Activated T-cell treated with anti-CD3 and anti-CD28 coated beads, Interleukin-2, amount 50 U/mL, for 1 hour (primary cell): ENCODE results near the gene SLC16A4.
"Not testable (repeated sequence)": the region's sequence is repeated elsewhere in the genome, so short reads cannot be mapped to it uniquely, and the experiment has no call there.

ENCODE experiments used
- DNase-seq: peaks from one replicate; pipeline ENCODE4 v3.0.0-alpha.2; 2020

SLC16A4 gene

GRCh38 chr1:110407260-110408210, 16.7 kb upstream of the SLC16A4 start, which contains the start of gene LAMTOR5:
Gene LAMTOR5 (minus strand): TSS chr1:110407694. CDS start chr1:110407620, 74 bp downstream.
- peak; percentile 89 for DNase-seq

- not testable (repeated sequence) for DNase-seq
Measured at GRCh38 chr1:110406407-110406806, 15.6 kb upstream of the SLC16A4 start.

DNA sequence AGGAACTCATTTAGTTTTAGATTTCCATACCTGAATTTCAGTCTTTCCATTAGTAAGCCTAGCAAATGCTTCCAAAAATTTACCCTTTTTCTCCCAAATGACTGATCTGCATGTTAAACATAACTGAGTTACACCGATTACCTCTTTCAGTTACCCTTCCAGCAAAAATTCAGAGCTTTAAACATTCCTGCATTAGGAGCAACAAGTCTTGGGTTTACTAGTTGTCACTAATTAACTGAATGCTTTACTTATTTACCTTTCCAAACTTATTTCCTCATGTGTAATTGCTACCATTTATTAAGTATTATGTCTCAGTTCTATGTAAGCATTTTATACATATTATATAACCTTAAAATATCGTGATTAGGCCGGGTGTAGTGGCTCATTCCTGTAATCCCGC, 13.6 kb upstream of the SLC16A4 start:
- no peak for DNase-seq

DNA sequence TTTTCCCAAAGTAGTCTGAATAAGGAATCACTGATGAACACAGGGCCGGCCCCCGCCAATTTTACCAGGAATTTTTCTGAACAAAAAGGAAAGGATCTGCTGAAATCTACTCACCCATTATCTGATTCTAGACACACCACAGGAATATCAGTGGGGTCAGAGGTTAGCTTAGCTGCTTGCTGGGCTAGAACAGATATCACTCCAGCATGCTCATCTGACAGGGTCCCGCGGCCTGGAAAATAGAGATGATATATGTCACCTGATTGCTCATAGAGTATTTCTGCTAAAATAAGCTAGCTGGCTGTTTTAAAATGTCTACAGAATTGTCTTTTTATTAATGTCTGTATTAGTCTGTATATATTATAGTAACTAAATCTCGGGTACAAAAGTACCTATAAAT, 13.0 kb upstream of the SLC16A4 start:
- no peak for DNase-seq

DNA sequence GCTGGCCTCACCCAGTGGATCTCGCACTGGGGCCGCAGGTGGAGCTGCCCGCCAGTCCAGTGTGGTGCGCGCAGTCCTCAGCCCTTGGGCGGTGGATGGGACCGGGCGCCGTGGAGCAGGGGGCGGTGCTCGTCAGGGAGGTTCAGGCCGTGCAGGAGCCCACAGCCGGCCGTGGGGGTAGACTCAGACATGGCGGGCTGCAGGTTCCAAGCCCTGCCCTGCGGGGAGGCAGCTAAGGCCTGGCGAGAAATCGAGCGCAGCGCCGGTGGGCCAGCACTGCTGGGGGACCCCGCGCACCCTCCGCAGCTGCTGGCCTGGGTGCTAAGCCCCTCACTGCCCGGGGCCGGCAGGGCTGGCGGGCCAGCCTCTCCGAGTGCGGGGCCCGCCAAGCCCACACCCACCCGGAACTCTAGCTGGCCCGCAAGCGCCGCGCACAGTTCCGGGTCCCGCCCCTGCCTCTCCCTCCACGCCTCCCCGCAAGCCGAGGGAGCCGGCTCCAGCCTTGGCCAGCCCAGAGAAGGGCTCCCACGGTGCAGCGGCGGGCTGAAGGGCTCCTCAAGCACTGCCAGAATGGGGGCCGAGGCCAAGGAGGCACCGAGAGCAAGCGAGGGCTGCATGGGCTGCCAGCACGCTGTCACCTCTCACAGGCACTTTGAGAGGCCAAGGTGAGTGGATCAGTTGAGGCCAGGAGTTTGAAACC, 5.6 kb upstream of the SLC16A4 start:
- DNase-seq, result not testable (repeated sequence)

- no peak for DNase-seq
Measured at GRCh38 chr1:110394493-110394820, 3.6 kb upstream of the SLC16A4 start.

DNA sequence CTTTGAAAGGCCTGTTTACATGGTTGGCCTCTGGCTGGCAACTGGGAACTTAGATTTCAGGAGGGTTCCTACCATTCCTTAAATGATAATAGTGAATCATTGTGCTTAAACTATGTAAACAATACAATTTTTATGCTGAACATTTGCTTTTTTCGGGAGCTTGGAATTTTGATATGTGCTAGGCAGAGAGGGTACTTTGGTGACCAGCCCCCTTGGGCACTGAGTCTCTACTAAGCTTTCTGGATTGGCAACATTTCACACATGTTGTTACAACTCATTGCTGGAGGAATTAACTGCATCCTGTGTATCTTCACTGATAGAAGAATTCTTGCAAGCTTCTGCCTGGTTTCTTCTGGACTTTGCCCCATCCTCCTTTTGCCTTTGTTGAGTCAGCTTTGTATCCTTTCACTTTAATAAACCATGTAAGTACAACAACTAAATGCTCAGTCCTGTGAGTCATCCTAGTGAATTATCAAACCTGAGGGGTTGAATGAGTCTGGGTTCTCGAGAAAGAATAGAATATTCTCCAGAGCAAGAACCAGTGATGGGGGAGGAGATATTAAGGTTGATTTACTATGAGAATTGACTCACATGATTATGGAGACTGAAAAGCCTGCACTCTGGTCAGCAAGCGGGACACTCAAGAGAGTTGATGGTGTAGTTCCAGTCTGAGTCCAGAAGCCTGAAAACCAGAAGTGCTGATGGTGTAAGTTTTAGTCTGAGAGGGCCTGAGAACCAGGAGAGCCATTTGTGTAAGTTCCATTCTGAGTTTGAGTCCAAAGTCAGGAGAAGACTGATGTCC, 3.1 kb upstream of the SLC16A4 start:
- DNase-seq, result no peak

DNA sequence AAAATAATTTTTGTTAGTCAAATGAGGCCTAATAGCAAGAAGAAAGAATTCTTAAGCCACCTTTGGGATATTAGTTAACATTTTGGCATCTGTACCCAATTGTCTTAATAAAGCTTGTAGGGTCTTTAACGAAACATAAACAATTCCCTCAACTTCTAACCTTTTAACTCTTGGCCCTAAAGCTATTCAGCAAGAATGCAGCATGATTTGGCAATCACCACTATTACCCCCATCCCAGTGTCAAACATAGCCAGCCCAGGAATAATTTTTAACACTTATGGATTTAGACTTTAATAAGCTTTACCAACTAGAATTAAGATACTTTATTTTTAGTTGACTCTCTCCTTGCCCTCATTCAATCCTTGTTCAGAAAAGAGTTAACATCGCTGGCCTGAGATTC, 2.5 kb upstream of the SLC16A4 start:
- no peak for DNase-seq

GRCh38 chr1:110390096-110390495, 730 bp downstream of the SLC16A4 start:
- no peak for DNase-seq

DNA sequence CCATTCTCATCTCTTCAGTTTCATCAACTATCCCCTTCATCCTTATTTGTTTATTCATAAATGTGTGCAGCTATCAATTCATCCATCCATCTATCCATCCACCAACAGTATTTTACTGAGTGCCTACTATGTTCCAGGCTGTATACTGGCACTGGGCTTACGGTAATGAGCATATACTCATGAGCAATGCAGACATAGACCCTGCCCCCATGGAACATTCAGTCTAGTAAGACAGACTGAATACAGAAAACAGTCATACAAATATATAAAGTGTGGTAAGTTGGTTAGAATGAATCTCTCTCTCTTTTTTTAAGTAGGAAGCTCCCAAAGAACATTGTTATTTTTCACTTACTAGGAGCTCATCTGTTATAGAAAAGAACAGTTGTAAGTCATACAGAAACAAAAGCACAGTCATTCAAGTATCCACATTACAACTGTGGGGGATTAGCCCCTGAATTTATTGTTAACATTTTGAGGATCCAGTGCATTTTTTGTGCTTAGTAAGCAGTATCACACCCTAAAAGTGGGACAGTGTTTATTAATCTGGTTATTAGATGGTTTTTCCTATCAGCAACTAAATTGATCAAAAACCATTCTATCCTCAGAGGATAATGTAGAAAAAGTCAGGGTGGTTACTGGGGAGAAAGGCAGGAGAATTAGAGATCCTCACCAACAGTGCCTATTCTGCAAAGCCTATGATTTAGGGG, 3.6 kb downstream of the SLC16A4 start:
- no peak for DNase-seq

GRCh38 chr1:110385369-110385768, 5.5 kb downstream of the SLC16A4 start:
- no peak for DNase-seq

DNA sequence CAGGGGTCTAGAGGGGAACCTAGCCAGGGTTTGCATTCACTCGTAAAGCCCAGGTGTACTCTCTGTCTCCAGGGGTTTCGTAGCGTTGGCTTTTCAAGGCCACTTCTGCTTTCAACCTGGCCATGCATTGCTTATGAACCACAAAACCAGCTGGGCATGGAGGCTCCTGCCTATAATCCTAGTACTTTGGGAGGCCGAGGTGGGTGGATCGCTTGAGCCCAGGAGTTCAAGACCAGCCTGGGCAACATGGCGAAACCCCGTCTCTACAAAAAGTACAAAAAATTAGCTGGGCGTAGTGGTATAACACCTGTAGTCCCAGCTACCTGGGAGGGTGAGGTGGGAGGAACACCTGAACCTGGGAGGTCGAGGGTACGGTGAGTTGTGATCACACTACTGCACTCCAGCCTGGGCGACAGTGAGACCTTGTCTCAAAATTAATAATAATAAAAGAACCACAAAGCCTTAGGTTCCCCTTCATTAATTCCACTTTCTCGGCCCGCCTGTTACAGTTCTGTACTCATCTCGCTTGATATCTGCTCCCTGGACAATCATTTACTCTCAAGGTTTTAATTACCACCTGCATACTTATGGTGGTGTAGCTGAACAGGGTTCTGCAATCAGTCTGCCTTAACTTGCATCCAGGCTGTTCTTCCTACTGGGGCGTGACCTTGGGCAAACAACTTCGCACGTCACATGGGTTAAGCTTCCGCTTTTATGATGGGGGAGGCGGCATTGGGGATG, 6.1 kb downstream of the SLC16A4 start:
- no peak for DNase-seq

- DNase-seq, result no peak
Measured at GRCh38 chr1:110383251-110383990, 7.4 kb downstream of the SLC16A4 start.

DNA sequence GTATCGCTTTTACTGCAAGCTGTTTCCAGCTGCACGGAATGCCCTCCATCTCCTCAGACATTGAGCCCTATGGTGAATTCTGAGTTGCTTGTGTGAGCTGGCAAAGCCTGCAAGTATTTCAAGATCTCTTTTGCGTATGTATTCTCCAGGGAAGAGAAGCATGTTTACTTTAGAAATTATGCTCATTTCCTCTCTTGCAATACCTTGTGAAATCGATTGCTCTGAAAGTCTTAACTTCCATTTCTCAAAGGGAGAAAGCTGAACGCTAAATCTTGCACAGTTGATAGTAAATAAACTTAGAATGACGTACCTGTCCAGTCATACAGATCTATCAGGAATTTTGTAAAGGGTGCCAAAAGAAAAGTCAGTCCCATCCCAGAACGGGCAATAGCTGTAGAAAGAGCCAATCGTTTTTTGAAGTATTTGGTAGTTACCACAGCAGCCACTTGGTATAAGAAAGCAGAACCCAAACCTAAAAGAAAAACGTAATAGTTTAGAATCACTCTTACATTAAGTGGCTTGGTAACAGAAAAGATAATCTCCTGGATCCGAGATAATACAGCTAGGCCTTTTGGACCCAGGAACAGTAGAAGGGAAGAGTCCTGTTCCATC, 10.0 kb downstream of the SLC16A4 start:
- DNase-seq, result no peak

DNA sequence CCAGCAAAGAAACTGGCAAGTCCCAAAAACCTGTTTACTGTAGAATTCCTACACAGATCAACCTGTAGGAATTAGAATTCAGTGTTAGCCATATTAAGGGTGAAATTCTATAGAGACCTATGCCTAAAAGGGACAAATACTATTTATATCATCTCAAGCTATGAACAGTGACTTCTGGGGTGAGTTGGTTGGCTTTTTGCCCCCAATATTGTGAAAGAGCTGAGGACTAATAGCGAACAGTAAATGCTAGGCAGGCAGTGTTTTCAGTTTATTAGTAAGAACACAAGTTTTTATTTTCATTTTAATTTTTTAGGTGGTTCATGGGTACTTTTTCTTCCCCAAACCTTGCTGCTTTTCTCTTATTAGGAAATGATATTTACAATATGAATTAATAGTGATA, 15.3 kb downstream of the SLC16A4 start:
- DNase-seq, result no peak

DNA sequence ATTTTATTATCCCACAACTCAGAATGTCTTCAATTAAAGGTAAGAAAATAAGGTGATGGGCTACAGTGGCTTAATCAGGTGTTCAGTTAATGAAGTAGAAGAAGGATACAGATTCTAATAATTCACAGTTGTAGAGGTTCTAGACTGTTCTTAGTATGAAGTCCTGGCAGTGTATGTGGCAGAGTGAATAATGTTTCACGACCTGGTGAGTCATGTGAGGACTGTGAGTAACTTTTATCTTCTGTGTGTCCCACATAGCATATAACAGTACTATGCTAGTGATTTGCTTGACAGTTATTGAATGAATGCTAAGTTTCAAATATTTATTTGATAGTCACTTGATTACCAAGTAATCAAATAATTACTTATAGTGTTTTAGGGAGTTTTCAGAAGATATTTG, 20.0 kb downstream of the SLC16A4 start:
- no peak for DNase-seq

- DNase-seq, result no peak
Measured at GRCh38 chr1:110364221-110364620, 26.6 kb downstream of the SLC16A4 start.

DNA sequence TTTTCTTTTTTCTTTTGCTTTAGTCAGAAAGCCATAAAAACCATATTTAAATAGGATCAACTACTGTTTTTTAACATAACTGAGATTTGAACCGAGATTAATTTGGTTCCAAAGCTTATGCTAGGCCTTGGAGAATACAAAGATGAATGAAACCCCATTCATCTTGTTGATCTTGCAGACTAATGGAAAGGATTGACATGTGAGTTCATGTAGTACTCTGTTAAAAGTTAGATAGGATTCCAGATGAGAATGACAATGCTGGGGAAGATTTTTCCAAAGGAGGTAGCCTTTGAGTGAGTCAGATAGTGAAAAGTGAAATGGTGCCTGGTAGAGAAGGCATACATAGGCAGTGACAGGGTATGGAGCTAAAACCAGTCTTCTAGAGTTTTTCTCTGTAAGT, 29.0 kb downstream of the SLC16A4 start:
- no peak for DNase-seq

DNA sequence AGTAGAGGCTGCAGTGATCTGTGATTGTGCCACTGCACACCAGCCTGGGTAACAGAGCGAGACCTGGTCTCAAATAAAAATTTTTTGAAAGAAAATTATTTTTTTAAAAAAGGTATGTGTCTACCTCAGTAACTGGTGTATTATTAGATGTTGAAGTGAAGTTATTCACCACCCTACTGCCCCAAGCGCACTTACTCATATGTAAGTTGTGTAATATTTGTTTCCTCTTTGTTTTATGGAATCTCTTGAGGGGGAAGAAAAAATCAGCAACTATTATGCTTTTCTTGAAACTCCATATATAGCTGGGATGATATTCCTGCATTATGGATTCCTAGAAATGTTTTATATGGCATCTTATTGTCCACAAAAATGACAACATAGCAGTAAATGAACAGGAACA, 30.4 kb downstream of the SLC16A4 start:
- DNase-seq, result no peak

DNA sequence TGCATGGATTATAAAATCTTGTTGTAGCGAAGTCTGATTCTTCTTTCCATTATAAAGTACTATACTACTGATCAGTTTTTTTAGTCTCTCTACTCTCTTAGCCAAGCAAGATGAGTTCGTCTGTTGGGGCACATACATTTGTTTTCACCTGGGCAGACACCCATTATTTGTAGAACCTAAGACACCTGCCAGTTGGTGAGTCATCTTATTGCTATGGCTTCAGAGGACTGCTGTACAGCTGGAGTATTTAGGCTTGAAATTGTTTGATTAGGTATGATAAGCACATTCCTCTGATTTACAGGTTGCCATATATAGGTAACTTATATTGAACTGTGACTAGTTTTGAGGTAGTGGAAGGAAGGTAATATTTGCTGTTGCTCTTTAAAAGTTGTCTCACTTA, 34.4 kb downstream of the SLC16A4 start:
- no peak for DNase-seq

- no peak for DNase-seq
Measured at GRCh38 chr1:110355321-110355720, 35.5 kb downstream of the SLC16A4 start.
